22Rv1 (cell line): ENCODE data around the gene KRT73.

Experiments
- H3K27ac ChIP-seq: fragments of 450-650 bp; 2 replicates; pipeline ENCODE4 v1.5.1; 2017
- CTCF ChIP-seq: fragments of 450-650 bp; IDR thresholded peaks from 2 replicates; pipeline ENCODE4 v1.5.1; 2017; ENCODE audit warnings: mild to moderate bottlenecking
- ZFX ChIP-seq: fragments of 450-650 bp; IDR thresholded peaks from 2 replicates; pipeline ENCODE4 v1.6.1; 2017; ENCODE audit warnings: antibody characterized with exemption, borderline replicate concordance

KRT73 gene

GRCh38 chr12:52581066-52581465 is 37.3 kb downstream of the KRT73 start:
- H3K27ac ChIP-seq, result no peak overlapping the region
- TF ChIP-seq CTCF (no peak), ZFX (no peak)

GRCh38 chr12:52580496-52580895 is 37.9 kb downstream of the KRT73 start:
- TF ChIP-seq CTCF (no peak), ZFX (no peak)

GRCh38 chr12:52579468-52580465 is 38.6 kb downstream of the KRT73 start:
- no peak overlapping the region for H3K27ac ChIP-seq
- TF ChIP-seq CTCF (no peak), ZFX (no peak)

More at GRCh38 chr12:52580496-52580895, 37.9 kb downstream of the KRT73 start:
- no peak overlapping the region for H3K27ac ChIP-seq

GRCh38 chr12:52578469-52578868 is 39.9 kb downstream of the KRT73 start:
- no peak overlapping the region for H3K27ac ChIP-seq
- no peak for TF ChIP-seq ZFX
- TF ChIP-seq CTCF, result no peak

GRCh38 chr12:52577316-52577715 is 41.0 kb downstream of the KRT73 start:
- TF ChIP-seq ZFX, result no peak
- no peak for TF ChIP-seq CTCF
- no peak overlapping the region for H3K27ac ChIP-seq

- TF ChIP-seq ZFX, result no peak
- no peak for TF ChIP-seq CTCF
- no peak overlapping the region for H3K27ac ChIP-seq
These were observed 42.4 kb downstream of the KRT73 start for GRCh38 chr12:52575948-52576347.

- no peak overlapping the region for H3K27ac ChIP-seq
- TF ChIP-seq ZFX (no peak), CTCF (no peak)
These were observed 43.1 kb downstream of the KRT73 start for GRCh38 chr12:52575256-52575655.
